Right kidney (tissue), 9 donors: ENCODE data around the gene HDAC7.

Source experiments
- DNase-seq: peaks from one replicate; pipeline ENCODE4 v3.0.0-alpha.2; 2016
- long read RNA-seq, 8 donors: transcript quantifications; one replicate each; lab custom pipeline, GENCODE V29; 2026

The HDAC7 gene
- long read RNA-seq, donor 1, partial matches to known transcripts: 0 of 3 reads
- long read RNA-seq, donor 1, other reads (novel, unspliced or antisense): 0 of 3 reads
- long read RNA-seq, donor 2, full-length matches to known transcripts: 6 of 6 reads
- long read RNA-seq, donor 2, partial matches to known transcripts: 0 of 6 reads
- long read RNA-seq, donor 2, other reads (novel, unspliced or antisense): 0 of 6 reads
- long read RNA-seq, donor 3, full-length matches to known transcripts: 2 of 2 reads
- long read RNA-seq, donor 3, partial matches to known transcripts: 0 of 2 reads
- long read RNA-seq, donor 3, other reads (novel, unspliced or antisense): 0 of 2 reads
- long read RNA-seq, donor 4, full-length matches to known transcripts: 4 of 15 reads
- long read RNA-seq, donor 4, partial matches to known transcripts: 11 of 15 reads
- long read RNA-seq, donor 4, other reads (novel, unspliced or antisense): 0 of 15 reads
- long read RNA-seq, donor 5, full-length matches to known transcripts: 5 of 5 reads
- long read RNA-seq, donor 5, partial matches to known transcripts: 0 of 5 reads
- long read RNA-seq, donor 5, other reads (novel, unspliced or antisense): 0 of 5 reads
- long read RNA-seq, donor 6, full-length matches to known transcripts: 4 of 14 reads
- long read RNA-seq, donor 6, partial matches to known transcripts: 10 of 14 reads
- long read RNA-seq, donor 6, other reads (novel, unspliced or antisense): 0 of 14 reads
- long read RNA-seq, donor 7, full-length matches to known transcripts: 6 of 33 reads
- long read RNA-seq, donor 7, partial matches to known transcripts: 27 of 33 reads
- long read RNA-seq, donor 7, other reads (novel, unspliced or antisense): 0 of 33 reads
- long read RNA-seq, donor 8, full-length matches to known transcripts: 3 of 3 reads
- long read RNA-seq, donor 8, partial matches to known transcripts: 0 of 3 reads
- long read RNA-seq, donor 8, other reads (novel, unspliced or antisense): 0 of 3 reads

- peak; percentile 80 for DNase-seq
These were observed at the start of gene HDAC7 for GRCh38 chr12:47819896-47820630. HDAC7 (minus strand) TSS chr12:47819903; CDS start chr12:47819785, 118 bp downstream.

- no peak for DNase-seq
These were observed 48.9 kb upstream of the HDAC7 start for GRCh38 chr12:47868552-47869031.

- no peak for DNase-seq
These were observed 48.3 kb upstream of the HDAC7 start for GRCh38 chr12:47868041-47868440.

GRCh38 chr12:47867495-47867941, 47.8 kb upstream of the HDAC7 start:
- DNase-seq: no peak

GRCh38 chr12:47864646-47865235, 45.0 kb upstream of the HDAC7 start:
- DNase-seq: no peak

GRCh38 chr12:47863985-47864384, 44.3 kb upstream of the HDAC7 start:
- DNase-seq: no peak

- no peak for DNase-seq
These were observed 43.8 kb upstream of the HDAC7 start for GRCh38 chr12:47863467-47863866.

- no peak for DNase-seq
These were observed 43.2 kb upstream of the HDAC7 start for GRCh38 chr12:47862881-47863280.

GRCh38 chr12:47862167-47862750, 42.6 kb upstream of the HDAC7 start:
- no peak for DNase-seq

GRCh38 chr12:47860873-47861272, 41.2 kb upstream of the HDAC7 start:
- DNase-seq: no peak

- no peak for DNase-seq
These were observed 40.7 kb upstream of the HDAC7 start for GRCh38 chr12:47860279-47860841.

GRCh38 chr12:47858511-47859266, 39.0 kb upstream of the HDAC7 start:
- no peak for DNase-seq

- DNase-seq: no peak
These were observed 37.2 kb upstream of the HDAC7 start for GRCh38 chr12:47856721-47857575.

GRCh38 chr12:47856094-47856493, 36.4 kb upstream of the HDAC7 start:
- DNase-seq: no peak

- no peak for DNase-seq
These were observed 35.8 kb upstream of the HDAC7 start for GRCh38 chr12:47855502-47855901.

- DNase-seq: no peak
These were observed 34.8 kb upstream of the HDAC7 start for GRCh38 chr12:47854531-47854930.

GRCh38 chr12:47852096-47852571, 32.4 kb upstream of the HDAC7 start:
- no peak for DNase-seq

- no peak for DNase-seq
These were observed 31.7 kb upstream of the HDAC7 start for GRCh38 chr12:47851303-47851952.
